Stimulated activated CD4-positive, alpha-beta T cell treated with anti-CD3 and anti-CD28 coated beads, TNF-alpha, amount 100 ng/mL, for 4 hours (primary cell): ENCODE measurements around the gene SUPT5H.
A peak's percentile ranks its signal among the peaks of the same experiment; 100 is the strongest.

Source experiments
- DNase-seq, 3 experiments: peaks; one replicate each; pipeline ENCODE4 v3.0.0-alpha.2; 2020; ENCODE audit warnings: low read depth in 3 of 3

The SUPT5H gene

GRCh38 chr19:39409208-39410016 is 36.0 kb upstream of the SUPT5H start:
- DNase-seq, result peak; percentile 71 to 78 (median 73)

- peak in 1 of 3 experiments; percentile 41 for DNase-seq
These were observed 35.2 kb upstream of the SUPT5H start for GRCh38 chr19:39410017-39410830.

GRCh38 chr19:39410831-39411080 is 34.6 kb upstream of the SUPT5H start:
- no peak for DNase-seq

- DNase-seq, result no peak
These were observed 34.1 kb upstream of the SUPT5H start for GRCh38 chr19:39411081-39411831.

GRCh38 chr19:39411832-39412099 is 33.6 kb upstream of the SUPT5H start:
- peak; percentile 80 to 87 (median 83) for DNase-seq

GRCh38 chr19:39412100-39412866 is 33.1 kb upstream of the SUPT5H start, which contains the start of gene PLEKHG2:
TSS of gene PLEKHG2 (plus strand) at chr19:39412669. CDS start at chr19:39414087, 1,418 bp downstream.
- peak; percentile 92 to 99 (median 97) for DNase-seq

- DNase-seq, result no peak
These were observed 32.5 kb upstream of the SUPT5H start for GRCh38 chr19:39412867-39413271.

GRCh38 chr19:39413272-39413910 is 32.0 kb upstream of the SUPT5H start:
- DNase-seq, result no peak

- no peak for DNase-seq
These were observed 31.3 kb upstream of the SUPT5H start for GRCh38 chr19:39413911-39414608.

- no peak for DNase-seq
These were observed 30.0 kb upstream of the SUPT5H start for GRCh38 chr19:39415111-39416046.

- DNase-seq, result no peak
These were observed 28.9 kb upstream of the SUPT5H start for GRCh38 chr19:39416152-39417120.

- DNase-seq, result no peak
These were observed 27.8 kb upstream of the SUPT5H start for GRCh38 chr19:39417463-39418181.

GRCh38 chr19:39419003-39419402 is 26.4 kb upstream of the SUPT5H start:
- DNase-seq, result no peak

GRCh38 chr19:39420769-39421168 is 24.6 kb upstream of the SUPT5H start:
- DNase-seq, result no peak

- no peak for DNase-seq
These were observed 23.4 kb upstream of the SUPT5H start for GRCh38 chr19:39422020-39422419.

GRCh38 chr19:39423258-39424086 is 21.9 kb upstream of the SUPT5H start:
- no peak for DNase-seq

GRCh38 chr19:39424934-39425333 is 20.4 kb upstream of the SUPT5H start:
- no peak for DNase-seq
